Stimulated activated naive CD4-positive, alpha-beta T cell (primary cell): Measurements from ENCODE around the gene LPAR5.

Source experiments
- DNase-seq, 6 experiments: peaks; one replicate each; lab custom pipeline; 2025; lab: John Stamatoyannopoulos, UW

LPAR5 gene

DNA sequence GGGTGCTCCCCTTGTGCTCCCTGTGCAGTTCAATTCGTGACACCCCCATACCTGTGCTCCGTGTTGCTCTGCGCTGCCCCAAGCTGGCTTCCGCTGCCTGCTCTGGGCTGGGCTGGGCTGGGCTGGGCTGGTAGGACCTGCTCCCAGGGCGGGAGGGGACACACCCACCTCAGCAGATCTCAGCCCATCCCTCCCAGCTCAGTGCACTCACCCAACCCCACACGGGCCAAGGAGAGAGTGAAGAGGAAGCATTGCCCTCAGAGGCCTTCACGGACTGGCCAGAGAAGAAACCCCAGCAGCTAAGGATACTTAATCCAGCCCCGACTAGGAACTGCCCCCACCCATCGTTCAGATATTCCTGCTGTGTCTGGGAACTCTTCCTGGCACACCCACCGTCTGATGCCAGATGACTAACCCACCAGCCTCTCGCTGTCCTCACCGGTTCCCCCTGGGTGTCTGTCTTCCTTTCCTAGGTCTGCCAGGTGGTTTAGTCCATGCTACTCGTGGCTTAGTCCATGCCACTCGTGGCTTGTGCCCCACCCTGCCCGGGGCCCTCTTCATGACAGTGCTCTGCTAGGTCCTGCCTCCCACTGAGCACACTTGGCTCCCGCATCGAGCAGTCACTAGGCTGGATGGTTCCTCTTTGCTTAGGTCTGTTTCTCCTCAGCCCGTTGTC is at the start of gene LPAR5:
Gene LPAR5 (minus strand): TSS at position 104 of the 676 bp plus-strand sequence. CDS start 14,711 bp downstream, outside the sequence.
- no peak for DNase-seq

GRCh38 chr12:6684609-6685008 is 48.9 kb upstream of the LPAR5 start:
- DNase-seq, result peak in 5 of 6 experiments; percentile 21 to 66 (median 39)

- DNase-seq, result no peak
Measured at GRCh38 chr12:6676962-6677361, 41.2 kb upstream of the LPAR5 start.

DNA sequence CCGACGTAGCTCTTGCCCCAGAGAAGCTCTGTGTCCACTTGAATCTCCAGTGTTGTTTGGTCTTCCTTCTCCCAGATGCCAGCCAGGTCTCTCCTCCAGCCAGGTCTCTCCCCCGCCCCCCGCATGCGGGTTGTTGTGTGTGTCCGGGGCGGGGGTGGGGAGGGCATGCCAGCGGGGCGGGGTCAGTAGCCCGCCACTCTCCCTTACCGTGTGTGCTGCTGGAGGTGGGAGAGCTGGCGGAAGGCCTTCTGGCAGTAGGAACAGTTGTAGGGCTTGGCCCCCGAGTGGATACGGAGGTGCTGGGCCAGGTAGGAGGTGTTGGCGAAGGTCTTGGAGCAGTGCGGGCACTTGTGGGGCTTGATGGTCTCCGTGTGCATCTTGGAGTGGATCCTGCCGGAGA is 36.4 kb upstream of the LPAR5 start:
- DNase-seq, result no peak

DNA sequence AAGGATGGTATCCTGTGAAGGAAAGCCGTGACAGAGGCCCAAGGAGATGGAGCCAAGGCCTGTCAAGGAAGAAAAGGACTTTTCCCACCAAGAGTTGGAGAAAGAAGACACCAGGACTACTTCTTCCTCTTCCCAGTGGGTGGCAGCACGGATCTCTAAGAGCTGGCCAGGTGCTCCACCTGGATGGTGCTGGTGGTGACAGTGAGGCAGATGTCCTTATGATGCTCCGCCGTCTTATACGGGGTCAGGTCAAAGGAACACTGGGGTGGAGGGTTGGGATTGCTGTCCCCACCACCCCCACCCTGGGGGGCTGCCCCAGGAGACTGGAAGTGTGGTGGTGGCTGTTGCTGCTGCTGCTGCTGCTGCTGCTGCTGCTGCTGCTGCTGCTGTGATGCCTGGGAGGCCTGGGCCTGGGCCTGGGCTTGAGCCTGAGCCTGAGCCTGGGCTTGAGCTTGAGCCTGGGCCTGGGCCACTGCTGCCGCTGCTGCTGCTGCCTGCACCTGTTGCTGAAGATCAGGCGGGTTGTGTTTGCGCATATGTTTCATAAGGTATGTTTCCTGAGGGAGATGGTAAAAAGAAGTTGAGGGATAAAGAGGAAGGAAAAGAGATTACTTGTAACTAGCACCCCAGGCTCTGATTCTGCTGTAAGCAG is 31.9 kb upstream of the LPAR5 start:
- DNase-seq, result no peak

DNA sequence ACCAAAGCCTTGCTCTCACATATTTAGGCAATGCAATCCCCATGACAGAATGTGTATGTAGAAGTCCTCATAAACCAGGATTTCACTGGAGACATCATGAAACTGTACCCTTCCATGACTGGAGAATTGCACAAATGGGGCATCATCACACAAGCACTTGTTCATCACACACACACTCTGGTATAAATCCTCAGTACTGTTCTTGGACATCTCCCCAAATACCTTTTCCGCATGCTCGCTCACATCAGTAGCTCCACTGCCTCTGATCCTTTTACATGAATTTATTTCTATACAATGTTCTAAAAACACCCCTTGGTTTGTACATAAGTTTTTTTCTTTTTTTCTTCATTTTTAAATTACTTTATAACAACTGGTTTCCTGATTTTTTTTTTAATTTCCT is 30.5 kb upstream of the LPAR5 start:
- no peak for DNase-seq

- DNase-seq, result no peak
Measured at GRCh38 chr12:6664902-6665301, 29.1 kb upstream of the LPAR5 start.

- peak; percentile 88 to 98 (median 96) for DNase-seq
Measured at GRCh38 chr12:6662906-6663742, 27.4 kb upstream of the LPAR5 start, which contains the start of gene ING4. Gene ING4 (minus strand): TSS chr12:6663119. CDS start chr12:6663101, 18 bp downstream.

DNA sequence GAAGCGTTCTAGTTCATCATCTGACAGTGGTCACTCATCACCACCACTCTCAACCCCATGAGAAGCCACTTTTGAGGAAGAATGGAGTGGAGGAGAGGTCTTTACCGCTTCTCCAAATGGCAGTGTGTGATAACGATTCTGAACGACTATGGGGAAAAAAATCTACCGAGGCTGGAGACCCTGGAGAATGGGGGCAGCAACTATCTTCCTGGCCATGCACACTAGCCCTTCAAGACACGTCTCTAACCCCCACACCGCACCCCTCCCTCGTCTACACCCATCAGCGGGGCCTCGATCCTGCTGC is 26.8 kb upstream of the LPAR5 start:
- peak in 1 of 6 experiments; percentile 74 for DNase-seq

DNA sequence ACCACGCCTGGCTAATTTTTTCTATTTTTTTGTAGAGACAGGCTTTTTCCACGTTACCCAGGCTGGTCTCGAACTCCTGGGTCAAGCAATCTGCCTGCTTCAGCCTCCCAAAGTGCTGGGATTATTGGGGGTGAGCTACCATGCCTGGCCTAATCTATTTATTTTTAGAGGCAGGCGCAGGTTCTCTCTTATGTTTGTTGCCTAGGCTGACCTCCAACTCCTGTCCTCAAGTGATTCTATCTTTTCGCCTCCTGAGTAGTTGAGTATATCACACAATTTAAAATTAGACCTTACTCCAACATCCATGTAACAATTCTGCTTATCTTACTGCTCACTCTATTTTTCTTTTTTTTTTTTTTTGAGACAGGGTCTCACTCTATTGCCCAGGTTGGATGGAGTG is 18.2 kb upstream of the LPAR5 start:
- no peak for DNase-seq

GRCh38 chr12:6653342-6653741 is 17.6 kb upstream of the LPAR5 start:
- DNase-seq, result no peak

GRCh38 chr12:6652391-6652790 is 16.6 kb upstream of the LPAR5 start:
- DNase-seq, result no peak

DNA sequence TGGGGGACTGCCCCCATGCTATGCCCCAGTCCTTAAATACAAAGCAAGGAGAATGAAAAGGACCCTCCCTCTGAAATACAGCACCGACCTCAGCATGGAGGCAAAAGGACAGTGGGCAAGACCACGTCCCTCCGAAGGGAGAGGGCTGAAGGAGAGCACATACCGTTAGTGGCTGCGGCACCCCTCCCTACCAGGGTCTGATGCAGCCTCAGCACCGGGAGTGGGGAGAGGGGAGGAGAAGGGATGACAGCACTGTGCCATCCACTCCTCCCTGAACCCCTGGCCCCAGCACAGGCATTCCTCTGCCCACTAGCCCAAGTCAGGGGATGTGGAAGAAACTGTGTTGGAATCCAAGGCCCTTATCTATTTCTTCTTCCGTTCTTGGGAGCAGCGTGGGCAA is 15.1 kb upstream of the LPAR5 start:
- DNase-seq, result no peak

GRCh38 chr12:6647083-6647604 is 11.4 kb upstream of the LPAR5 start, which contains the start of gene ACRBP:
Gene ACRBP (minus strand): TSS chr12:6647432. CDS start chr12:6647366, 66 bp downstream.
- DNase-seq, result peak in 3 of 6 experiments; percentile 13 to 26 (median 13)

- no peak for DNase-seq
Measured at GRCh38 chr12:6646276-6647082, 10.7 kb upstream of the LPAR5 start.

DNA sequence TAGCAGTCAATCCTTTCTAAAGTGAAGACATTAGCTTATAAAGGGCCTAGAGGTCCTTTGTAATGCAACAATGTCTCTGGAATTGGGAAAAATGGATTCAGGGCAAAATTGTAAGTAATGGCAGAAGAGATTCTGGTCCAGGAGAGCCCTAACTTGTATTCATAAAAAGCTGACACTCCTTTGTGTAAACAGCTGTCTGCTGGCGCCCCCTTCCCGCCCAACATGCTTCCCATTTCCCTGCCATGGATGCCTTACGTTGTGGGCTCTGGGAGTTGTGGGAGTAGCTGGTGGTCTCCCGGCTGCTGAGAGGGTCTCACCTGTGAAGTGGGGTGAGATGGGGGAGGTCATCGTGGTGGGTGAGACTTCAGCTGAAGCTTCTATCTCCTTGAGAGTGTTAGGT is 9.1 kb upstream of the LPAR5 start:
- DNase-seq, result no peak

- DNase-seq, result no peak
Measured at GRCh38 chr12:6644257-6644596, 8.5 kb upstream of the LPAR5 start.

DNA sequence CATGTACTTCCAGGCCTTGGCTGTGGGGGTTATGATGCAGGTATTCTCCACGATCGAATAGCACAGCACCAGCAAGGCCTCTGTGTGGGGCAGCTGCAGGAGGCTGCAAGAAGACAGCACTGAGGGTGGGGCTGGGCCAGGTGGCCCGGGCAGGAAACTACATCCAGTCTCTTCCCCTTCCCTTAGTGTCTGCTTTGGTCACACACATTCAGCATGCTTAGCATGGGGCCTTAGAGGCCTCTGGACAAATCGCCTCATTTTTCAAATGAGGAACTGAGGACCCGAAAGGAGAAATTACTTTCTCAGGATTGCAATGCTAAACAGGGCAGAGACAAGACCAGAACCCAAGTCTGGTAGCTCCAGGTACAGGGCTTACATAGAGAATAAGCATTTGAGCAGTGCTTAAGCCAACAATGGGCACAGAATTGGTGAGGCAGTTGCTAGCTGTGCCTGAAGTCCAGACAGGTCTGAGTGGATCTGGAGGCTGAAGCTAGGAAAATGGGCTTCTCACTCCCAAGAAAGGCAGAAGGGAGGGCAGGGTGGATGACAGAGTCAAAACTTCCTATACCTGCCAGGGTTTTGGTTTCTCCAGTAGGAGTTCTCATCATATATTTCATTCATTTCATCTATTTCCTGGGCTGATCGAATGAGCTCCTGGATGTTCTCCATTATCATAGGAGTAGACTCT is 8.0 kb upstream of the LPAR5 start:
- no peak for DNase-seq

GRCh38 chr12:6641131-6641530 is 5.4 kb upstream of the LPAR5 start:
- DNase-seq, result no peak

- no peak for DNase-seq
Measured at GRCh38 chr12:6640497-6640896, 4.7 kb upstream of the LPAR5 start.

DNA sequence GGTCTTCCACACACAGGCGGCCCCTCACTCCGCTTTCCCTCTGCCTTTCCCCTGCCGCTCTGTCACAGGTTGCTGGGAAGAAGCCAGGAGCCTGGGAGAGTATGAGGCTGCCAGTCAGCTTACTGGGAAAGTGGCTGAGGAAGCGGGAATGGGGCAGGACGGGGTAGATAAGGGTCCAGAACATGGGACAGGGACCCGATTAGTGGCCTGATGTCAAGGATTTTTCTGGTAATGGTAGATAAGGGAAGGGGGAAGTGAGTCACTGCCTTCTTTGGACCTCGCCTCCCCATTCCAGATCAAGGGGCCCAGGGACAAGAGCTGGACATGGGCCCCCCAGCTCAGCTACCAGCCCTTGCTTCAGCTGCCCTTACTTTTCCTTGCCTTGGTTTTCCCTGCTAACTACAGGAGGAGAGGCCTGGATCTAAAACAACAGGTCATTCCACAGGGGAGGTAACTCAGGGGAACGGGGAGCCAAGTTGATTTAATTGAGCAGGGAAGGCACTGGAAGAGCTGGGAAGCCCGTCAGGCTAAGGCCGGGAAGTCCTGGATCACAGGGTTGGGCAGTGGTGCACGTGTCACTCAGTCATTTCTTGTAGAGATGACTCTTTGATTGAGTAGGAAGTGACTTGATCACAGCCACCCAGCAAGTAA is 3.5 kb upstream of the LPAR5 start:
- DNase-seq, result no peak
